HG03135 (cell line): ENCODE data around the gene KLF11.
"Not testable (repeated sequence)": the region's sequence is repeated elsewhere in the genome, so short reads cannot be mapped to it uniquely, and the experiment has no call there.

Source experiments
- ATAC-seq: cut with Tn5 transposase; IDR thresholded peaks from one replicate; pipeline ENCODE4 v1.9.1; 2021; ENCODE audit warnings: mild to moderate bottlenecking, moderate library complexity; ENCODE audit not compliant: unreplicated experiment

The KLF11 gene

DNA sequence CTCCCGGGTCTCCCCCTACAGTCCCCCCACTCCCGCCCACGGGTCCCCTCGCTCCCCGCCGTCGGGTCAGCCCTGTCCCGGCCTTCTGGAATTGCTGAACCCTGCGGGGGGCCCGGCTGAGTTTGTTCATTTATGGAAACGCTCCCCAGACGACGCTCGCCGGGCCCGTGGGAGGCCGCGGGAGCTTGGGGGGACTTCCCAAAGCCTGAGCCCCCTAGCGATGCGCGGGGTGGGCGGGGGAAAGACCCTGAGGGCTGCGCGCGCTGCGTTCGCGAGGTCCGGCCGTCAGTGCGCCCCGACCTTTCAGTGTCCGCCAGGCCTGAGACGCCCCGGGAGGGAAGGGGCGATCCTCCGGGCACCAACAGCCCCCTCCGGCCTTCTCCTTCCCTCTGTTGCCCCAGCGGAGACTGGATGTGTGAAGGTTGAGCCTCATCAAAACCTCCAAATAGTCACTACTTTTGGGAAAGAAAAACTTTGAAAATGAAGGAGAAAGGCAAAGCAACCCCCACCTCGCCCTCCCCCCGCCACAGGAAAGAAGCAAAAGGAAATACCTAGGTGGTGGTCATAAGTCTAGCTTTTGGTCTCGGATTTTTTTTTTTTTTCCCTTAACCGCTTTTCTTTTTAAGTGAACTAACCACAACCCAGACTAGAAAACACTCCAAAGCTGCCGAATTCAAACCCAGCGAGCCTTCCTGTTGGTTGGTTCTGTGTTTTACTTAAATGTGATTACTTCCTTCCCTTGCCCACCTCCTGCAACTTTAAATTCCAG, 37.4 kb downstream of the KLF11 start:
- peak; percentile 25 for ATAC-seq

DNA sequence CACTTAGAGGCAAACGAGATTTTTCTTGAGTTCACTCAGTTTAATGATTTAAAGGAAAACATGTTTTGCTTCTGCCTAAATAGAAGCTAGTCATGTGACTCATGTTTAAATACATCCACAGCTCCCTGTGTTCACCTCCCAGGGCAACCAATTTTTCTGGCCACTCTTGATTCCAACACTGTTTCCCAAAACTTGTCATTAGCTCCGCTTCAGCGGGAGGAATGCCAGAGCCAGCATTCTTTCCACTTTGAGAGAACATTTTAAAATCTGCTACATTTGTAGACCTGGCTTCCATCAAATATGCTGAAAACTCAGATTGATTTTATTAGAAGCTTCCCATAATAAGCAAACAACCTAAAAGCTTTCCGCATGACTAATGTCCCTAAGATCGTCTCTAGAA, 39.7 kb downstream of the KLF11 start:
- ATAC-seq: no peak

DNA sequence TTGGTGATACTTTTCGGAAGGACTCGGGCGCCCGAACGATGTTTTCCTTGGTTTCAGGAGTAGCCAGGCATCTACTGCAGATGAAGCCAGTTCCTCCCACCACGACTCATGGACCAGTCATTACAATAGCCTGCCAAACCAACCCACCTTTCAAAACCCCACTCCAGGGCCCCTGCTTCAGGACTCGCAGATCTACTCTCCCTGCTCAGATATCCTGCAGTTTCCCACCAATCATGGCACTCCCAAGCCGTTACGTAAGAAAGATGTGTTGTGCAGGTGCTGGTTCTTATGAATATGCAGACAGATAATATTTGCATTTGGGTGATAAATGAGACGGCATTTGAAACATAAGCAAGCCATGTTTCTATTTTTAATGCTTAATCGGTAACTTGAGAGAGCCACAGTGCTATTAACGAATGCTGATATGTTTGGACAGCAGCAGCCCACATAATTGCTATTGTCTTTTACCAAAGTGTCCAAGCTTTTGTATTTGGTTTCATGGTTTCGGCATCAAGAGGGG, 40.4 kb downstream of the KLF11 start:
- peak; percentile 34 for ATAC-seq

DNA sequence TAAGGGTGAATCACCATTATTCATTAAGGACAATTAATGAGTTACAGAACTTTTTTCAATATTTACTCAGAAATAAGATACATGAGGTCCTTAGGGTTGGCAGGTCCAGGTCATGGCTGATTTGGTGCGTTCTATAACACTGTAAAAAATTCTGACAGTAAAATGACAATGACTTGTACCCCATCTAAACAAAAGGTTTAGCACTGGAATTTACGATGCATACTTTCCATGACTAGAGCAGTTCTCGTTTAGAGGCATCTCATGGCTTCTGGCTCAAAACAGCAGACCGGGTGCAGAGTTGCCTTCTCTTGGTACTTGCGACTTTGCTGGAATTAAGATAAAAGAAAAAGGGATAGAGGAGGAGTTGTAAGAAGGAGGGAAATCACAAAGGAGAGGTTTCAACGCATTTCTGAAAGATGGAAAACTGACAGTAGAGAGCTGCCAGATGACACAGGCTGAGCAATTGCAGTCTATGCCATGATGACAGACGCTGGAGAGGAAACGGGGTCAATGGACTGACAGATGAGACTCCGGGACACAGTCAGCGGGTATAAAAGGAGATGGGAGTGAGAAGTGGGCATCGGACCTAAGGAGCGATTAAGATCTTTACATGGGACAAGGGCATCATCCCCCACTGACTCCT, 41.0 kb downstream of the KLF11 start:
- ATAC-seq: peak; percentile 1

DNA sequence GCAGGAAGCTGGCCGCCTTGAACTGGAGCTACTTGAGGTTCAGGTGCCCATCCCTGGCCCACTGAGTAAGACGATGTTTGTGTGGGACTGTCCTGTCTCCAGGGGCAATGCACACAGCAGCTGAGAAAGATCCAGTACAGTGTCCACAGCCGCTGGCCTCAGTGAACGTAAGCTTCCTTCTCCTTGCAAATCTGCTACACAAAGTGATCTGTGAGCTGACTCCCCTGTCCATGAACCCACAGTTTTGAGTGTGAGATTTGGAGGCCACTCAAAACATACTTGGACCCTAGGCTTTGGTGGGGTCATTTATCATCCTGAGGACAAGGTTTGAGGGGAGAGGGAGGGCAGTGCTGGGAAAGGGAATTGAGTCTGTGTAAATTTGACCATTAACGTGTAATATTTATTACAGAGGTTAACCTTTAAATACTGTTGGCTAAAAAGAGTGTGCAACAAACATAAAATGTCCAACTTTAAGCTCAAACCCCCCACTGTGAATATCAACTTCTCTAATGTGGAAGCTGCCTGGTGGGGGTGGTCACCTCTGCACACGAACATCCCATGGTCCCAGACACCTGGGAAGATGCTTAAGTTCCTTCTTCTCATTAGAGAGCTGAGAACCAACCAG, 41.8 kb downstream of the KLF11 start:
- no peak for ATAC-seq

DNA sequence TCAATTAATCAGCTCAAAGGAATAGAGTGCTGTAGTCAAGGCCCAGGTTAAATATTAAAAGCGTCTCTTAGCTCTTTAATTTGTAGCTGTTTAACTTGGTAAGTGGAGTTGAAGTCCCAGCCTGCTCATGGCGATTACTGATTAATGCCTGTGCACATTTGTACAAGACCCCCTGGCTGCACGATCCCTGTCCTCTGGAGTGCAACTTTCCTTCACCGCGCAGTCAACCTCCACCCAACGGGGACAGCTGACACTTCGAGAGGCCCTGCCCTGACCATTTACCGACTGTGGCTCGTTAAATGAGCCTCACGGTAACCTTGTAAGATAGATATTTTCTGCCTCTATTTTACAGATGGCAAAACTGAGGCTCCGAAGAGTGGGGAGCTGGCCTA, 42.3 kb downstream of the KLF11 start:
- no peak for ATAC-seq

DNA sequence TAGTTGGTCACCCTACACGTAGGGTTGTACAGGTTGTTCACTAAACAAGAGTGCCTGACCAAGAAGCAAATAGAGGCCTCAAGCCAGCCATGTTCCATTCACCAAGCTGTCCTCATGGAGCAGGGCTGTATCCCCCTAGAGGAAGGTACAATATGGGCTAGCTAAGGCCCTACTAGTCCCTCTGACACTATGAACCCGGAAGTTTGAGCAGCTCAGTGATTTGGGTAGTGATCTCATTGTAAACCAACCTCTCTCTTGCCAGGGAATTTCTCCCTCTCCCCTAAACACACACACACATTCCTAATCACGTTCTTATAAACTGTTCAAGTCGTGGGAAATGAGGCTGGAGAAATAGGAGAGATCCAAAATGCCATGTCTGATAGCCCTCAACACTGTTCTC, 43.6 kb downstream of the KLF11 start:
- no peak for ATAC-seq

DNA sequence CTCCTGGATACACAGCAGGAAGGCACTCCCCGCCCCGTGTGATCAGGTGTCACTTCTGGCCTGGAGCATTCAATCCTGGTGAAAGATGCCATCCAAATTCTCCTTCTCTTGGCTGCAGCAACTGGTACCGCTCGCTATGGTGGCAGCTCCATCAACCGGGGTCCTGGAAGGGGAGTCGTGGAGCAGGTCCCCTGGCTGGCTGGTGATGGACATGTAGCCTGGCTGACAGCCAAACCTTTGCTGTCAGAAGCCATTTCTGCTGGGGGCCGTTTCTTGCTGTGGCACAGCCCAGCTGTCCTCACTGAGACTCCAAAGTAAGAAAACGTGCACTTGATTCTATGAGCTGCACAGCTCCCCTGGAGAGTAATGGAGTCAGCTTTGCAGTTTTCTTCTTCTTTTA, 44.0 kb downstream of the KLF11 start:
- no peak for ATAC-seq

DNA sequence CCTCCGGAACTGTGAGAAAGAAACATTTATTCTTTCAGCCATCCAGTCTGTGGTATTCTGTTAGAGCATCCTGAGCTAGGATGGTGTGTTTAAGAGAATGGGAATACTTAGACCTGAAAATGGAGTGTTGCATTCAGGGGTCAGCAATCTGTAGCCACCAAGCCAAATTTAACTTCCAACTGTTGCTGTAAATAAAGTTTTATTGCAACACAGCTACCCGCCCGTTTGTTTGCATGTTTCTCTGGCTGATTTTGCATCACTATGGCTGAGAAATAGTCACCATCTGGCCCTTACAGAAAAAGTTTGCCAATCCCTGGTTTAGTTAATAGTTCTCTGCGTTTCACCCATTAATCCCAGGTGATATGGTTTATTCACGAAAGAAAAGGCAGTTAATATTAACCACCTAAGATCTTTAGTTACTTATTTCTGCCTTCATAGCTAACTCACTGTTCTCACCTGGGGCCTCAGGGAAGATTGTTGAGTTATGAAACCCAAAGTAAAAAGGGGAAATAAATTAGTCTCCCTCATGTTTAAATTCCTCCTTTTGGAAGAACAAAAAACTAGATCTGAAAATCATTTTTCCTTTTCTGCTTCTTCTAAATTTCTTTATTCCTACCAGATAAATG, 46.3 kb downstream of the KLF11 start:
- ATAC-seq: peak; percentile 54

DNA sequence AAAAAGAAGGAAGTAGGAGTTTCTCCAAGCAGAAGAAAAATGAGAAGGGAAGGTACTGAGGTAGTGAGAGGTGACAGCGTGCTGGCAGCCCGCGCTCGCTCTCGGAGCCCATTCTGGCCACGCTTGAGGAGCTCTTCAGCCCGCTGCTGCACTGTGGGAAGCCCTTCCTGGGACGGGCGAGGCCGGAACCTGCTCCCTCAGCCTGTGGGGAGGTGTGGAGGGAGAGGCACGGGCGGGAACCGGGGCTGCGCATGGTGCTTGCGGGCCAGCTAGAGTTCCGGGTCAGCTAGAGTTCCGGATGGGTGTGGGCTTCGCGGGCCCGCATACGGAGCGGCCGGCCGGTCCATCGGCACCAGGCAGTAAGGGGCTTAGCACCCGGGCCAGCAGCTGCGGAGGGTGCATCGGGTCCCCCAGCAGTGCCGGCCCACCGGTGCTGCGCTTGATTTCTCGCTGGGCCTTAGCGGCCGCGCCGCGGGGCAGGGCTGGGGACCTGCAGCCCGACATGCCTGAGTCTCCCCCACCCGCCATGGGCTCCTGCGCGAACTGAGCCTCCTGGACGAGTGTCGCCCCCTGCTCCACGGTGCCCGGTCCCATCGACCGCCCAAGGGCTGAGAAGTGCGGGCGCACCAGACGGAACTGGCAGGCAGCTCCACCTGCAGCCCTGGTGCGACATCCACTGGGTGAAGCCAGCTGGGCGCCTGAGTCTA, 48.0 kb downstream of the KLF11 start:
- ATAC-seq: no peak

DNA sequence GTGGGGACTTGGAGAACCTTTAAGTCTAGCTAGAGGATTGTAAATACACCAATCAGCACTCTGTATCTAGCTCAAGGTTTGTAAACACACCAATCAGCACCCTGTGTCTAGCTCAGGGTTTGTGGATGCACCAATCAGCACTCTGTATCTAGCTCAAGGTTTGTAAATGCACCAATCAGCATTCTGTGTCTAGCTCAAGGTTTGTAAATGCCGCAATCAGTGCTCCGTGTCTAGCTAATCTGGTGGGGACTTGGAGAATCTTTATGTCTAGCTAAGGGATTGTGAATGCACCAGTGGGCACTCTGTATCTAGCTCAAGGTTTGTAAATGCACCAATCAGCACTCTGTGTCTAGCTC, 48.5 kb downstream of the KLF11 start:
- ATAC-seq: not testable (repeated sequence)

DNA sequence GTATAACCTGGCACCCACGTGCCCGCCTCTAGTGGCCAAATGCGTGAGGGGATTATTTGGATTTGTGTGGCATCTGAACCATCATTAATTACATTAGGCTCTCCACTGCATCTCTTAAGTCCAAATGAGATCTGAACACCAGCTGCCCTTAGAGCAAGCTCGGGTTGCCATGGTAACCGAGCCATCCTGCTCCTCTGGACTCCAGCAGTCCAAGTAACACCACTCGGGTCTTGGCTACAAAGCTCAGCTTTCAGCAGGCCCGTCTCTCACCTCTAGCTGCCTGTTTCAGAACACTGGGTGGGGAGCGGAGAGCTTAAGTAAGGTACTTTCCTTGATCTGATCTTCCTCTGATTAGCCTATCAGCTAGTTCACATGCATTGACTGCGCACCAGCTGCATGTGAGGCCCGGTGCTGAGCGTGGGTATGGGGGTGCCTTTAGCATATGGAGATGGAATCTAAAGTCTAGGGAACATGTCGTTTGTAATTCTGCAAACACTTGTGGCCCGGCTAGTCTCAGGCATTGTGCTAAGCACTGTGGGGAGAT, 51.0 kb downstream of the KLF11 start:
- ATAC-seq: no peak

DNA sequence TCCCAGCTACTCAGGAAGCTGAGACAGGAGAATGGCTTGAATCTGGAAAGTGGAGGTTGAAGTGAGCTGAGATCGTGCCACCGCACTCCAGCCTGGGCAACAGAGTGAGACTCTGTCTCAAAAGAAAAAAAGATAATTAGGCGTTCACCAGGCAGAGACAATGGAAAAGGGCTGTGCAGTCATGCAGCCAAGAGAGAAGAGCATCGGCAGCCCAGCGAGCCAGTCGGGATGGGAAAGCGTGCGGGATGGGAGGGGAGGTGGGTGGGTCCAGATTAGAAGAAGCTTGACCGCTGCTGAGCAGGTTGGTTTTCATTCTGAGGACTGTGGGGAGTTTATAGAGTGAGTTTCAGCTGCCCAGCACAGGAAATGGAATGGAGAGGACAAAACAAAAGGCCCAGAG, 51.8 kb downstream of the KLF11 start:
- ATAC-seq: no peak

DNA sequence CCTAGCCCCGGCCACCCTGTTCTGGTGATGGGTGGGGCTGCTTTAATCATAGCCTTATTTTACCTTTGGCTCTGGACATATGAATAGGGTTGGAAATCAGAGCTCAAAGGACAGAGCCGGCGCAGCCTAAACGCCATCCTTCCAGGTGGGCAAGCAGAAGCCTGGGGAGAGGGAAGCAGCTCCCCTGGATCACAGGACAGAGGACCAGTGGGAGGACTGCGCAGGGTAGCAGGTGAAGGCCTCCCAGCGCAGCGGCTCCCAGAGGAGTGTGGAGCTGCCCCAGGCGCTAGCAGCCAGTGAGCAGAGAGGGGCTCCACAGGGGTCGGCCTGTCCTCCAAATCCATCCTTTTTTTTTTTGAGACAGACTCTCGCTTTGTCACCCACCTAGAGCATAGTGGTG, 53.3 kb downstream of the KLF11 start:
- no peak for ATAC-seq

DNA sequence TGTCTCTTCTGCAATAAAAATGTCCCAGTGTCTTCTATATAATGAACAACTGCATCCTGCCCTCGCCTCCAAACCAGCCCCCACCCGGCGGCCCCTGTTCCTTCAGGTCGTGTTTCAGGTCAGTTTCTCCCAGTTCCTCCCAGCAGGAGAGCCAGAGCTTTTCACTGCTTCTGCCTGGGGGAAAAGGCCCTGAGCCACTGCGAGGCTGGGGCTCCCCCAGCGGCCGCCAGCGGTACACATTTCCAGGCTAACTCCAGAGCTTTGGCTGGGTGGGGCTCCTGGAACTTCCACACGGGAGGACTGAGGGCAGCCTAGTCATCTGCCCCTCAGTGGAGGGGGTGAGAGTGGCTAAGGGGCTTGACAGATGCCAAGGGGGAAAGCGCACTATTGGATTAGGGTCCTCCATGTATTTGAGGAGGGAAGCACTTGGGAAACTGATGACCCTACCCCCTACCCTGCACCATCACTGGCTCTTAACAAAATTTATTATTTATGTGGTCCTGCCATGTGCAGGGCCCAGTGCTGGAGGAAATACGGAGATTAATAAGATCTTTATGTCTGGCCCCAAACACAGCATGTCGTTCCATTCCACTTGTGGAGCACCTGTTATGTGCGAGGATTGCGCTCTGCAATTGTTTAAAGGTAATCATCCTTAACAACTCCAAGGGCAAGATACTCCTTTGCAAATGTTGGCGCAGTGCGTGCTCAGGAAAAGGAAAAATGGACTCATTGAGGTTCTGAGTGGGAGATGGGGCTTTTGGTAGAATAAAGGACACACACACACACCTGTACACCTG, 54.2 kb downstream of the KLF11 start:
- ATAC-seq: peak; percentile 61

DNA sequence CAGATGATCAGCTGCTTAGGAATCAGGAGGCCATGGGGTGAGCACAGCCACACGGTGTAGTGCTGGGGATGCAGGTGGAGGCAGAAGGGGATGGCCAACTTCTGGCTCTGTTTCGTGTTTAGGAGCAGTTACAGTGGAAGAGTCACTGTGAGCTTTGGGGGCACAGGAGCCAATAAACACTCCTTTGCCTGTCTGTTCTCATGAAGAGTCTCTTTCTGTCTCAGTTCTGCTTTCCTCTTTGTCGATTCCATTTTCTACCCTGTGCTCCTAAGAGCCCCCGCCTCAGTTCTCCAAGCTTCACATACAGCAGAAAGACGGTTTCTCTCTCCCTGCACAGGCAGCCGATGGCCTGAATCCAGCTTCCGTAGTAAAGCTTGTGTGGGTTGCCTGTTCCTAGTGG, 58.1 kb downstream of the KLF11 start:
- no peak for ATAC-seq

DNA sequence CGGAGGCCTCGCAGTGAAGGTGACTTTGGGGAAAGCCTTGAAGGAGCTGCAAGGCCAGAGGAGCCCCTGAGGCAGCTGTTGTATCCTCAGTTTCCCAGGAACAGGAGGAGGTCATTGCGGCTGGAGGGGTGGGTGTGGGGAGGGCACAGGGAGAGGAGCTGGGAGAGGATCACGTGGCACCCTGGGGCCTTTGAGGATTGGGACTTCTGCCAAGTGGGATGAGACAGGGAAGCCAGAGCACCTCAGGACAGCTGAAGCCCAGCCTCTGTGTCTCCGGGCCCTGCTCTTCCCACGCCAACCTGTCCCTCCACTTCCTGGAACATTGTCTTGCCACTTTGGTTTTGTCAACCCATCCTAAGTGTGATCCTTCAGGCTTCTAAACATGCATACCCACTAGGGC, 59.8 kb downstream of the KLF11 start:
- ATAC-seq: no peak
